ENCODE measurements around the gene RSPH1.

RSPH1 gene

DNA sequence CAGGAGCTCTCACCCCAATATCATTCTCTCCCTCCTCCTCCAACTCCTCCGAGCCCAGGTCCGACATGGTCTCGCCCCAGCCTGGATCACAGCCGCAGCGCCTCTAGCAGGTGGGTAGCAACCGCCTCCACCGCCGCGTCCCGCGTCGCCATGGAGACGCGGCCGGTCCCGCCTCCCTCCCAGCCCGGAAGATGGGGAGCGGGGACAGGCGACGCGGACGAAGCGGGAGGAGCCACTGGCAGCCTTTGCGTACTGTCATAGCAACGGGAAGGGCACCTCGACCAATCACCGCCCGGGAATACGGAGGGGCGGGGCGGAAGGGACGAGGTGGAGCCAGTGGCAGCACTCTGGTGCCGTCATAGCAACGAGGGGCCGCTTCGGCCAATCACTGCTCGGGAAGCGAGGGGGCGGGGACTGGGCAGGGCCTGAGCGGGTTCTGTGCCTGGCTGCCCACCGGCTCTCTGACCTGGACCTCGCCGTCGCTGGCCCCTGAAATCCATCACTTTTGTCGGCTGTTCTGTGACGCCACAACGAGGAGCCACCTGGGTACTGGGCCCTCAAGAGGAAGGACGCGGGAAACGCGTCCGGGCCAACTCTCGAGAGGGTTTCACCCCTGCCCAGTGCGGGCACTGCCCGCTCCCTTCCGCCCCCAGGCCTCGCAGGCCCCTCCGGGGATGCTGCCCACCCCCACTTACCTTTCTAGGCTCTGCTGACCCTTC is at the start of gene RSPH1:
Gene RSPH1, minus strand, starts transcription at position 105 of the 719 bp plus-strand sequence. Its CDS starts 38 bp downstream, at position 67.
- DNase-seq, result peak; percentile 94

DNA sequence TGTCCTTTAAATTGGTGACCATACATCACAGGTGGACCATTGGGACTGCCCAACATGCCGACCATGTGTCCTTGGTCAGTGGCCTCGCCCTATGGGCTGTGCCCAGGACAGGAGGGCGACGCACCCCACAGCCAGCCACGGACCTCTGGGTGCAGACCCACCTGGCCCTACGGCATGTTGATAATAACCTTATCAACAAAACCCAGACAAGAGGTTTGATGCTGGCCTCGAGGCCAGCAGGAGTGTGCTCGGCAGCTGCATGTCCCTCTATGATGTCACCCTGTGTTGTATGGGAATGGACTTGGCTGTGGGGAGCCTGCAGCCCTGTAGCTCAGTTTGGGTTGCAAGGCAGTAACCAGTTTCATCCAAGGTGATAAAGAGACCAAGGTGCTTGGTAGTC is 49.7 kb upstream of the RSPH1 start:
- no peak for DNase-seq

DNA sequence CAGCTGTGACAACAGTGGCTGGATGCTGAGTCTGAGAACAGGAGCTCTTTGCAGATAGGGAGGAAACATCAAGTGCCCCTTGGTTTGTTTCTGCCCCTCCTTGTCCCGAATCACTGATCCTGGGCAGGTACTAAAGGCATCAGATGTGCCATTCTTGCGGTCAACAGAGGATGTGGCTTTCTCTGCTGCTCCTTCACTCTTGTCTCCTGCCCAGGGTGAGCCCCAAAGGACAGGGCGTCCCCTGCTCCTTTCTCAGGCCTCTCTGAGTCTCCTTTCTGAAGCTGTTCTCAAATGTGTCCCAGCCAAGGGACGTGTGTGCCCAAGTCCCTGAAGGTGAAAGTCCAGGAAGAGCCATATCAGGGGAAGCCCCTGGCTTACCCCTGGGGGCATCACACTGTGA is 49.3 kb upstream of the RSPH1 start:
- DNase-seq, result no peak

DNA sequence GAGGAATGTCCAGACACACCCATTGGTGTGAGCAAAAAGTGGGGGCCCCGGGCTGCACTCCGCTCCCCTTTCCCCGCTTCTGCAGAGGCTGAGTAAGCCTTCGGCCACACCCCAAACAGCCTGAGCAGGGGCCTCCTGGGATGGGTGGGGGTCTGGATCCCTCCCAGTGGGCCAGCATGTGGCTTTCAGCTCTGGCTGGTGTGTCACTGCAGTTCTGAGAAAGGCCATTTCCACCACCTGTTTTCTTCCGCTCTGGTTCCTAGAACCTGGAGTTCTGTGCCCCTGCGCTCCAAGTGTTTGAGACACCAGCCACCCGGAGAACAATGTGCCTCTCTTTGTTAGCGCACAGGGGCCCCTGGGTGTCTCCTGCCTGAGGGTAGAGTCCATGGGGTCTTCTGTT is 48.5 kb upstream of the RSPH1 start:
- DNase-seq, result no peak

DNA sequence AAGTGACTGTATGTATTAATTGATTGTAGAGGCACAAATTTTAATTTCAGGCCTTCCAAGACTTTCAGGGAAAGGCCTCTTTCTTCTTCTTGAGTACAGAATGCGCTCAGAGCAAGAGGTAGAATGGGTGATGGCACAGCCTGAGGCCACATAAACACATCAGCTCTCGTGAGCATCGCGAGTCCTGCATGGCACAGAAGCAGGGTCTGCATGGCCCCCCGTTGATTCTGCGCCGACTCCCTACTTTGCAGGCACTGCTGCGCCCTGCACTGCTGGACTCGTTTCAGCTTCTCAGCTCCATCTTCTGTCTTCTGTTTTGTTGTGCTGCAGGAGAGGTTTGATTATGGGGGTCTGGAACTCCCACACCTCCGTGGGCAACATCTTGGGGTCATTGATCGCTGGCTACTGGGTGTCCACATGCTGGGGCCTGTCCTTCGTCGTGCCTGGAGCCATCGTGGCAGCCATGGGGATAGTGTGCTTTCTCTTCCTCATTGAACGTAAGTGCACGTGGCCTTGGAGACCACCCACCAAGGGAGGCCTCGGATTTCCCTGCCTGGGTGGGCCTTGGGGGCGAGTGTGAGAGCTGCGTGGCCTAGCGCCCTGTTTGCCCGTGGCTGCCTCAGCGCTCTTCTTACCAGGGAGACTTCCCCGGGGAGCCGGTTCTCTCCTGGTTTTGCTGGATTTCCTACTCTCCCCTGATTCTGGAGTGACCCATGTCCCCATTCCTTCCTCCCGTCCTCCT is 47.3 kb upstream of the RSPH1 start:
- no peak for DNase-seq

DNA sequence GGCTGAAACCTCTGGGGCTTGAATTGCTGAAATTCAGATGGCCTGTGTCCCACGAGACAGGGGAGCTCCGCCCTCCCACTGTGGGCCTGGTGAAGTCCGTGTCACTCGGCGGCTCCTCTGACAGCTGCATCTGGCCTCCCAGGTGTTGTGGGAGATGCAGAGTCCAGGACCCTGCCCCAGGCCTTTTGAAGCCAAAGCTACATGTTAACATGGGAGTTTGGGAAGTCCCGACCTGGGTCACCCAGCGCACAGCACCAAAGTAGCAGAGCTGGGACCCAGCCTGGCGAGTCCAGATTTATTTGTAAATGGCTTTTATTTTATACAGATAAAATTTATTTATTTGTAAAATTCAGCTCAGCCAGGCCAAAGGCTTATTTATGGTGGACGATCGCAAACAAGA is 46.6 kb upstream of the RSPH1 start:
- no peak for DNase-seq

DNA sequence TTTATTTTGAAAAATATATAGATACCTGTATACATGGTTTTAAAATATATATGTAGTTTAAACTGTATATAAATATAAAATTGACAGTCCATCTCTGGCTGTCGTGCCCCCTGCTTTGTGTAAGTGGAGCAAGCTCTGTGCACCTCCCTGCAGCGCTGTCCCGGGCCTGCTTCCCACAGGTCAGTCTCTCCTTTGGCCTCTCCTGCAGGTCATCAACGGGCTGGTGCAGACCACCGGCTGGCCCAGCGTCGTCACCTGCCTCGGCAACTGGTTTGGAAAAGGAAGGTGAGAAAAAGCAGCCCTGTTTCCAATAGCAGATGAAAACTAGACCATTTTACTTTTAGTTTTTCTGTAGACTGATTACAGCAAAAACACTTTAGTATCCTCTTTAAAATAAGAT is 46.2 kb upstream of the RSPH1 start:
- DNase-seq, result no peak

DNA sequence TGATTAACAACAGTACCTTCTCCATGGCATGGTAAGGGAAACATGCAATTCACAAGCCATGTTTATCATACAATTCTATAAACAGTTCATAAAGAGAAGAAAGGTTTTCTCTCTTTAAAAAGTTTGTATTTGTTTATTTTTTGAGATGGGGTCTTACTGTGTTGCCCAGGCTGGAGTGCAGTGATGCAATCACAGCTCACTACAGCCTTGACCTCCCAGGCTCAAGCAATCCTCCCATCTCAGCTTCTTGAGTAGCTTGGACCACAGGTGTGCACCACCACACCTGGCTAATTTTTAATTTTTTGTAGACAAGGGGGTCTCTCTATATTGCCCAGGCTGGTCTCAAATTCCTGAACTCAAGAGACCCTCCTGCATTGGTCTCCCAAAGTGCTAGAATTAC is 45.6 kb upstream of the RSPH1 start:
- no peak for DNase-seq

DNA sequence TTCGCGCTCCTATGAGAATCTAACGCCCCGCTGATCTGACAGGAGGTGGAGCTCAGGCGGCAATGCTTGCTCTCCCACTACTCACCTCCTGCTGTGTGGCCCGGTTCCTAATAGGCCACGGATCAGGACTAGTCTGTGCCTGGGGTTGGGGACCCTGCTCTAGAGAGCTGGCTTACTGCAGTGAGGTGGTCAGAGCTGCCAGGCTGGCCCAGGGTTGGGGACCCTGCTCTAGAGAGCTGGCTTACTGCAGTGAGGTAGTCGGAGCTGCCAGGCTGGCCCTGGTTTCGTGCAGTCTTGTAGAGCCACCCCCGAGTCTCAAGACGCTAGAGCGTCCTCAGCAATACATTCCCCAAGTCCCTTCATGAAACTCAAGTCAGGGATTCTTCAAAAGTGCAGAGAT is 45.1 kb upstream of the RSPH1 start:
- DNase-seq, result no peak

DNA sequence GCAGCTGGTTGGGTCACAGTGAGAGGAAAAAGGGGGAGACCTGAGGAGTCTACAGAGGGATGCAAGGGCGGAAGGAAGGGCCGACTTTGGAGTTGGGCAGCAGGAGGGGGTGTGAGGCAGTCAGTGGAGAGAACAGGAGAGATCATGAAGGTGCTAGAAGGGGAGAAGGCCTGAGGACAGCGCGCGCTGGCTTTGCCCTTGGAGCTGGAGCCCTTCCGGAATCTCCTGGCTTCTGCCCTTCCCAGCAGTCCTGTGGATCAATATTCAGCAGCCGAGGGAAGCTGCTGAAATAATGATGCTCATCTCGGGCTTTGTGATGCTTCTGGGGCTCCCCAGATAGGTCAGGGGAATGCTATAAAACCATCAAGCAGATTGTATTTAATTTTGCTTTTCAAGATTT is 44.4 kb upstream of the RSPH1 start:
- no peak for DNase-seq

DNA sequence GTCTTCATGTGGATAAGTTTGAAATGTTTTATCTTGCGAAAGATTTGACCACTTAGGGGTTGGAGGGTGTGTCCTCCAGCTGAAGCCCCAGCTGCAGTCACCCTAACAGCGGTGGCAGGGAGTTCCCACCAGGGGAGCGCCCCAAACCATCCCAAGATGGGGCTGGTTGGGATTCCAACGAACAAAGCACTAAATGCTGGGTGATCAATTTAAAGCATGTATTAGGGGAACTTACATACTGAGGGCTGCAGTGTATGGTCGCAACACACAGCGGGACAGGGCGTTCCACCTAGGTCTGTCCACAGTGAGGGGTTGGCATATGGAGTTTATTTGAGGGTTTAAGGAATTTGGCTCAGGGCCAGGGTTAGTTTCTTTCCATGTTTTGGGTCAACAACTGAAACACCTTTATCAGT is 43.9 kb upstream of the RSPH1 start:
- DNase-seq, result no peak

DNA sequence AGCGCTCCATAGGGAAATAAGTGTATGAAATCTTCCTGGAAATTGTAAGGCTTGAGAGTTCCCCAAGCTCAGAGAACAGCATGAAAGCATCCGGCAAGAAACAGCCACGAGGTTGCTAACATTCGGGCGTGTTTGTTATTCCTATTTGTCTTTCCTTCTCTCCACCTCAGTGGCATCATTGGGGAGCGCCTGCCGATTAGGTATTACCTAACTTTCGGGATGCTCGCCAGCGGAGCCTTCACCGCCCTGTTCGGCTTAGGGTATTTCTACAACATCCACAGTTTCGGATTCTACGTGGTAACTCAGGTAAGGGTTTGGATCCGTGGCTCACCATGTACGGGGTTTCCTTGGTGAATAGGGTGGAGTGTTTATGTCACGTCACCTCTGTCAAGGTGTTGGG is 43.3 kb upstream of the RSPH1 start:
- no peak for DNase-seq

DNA sequence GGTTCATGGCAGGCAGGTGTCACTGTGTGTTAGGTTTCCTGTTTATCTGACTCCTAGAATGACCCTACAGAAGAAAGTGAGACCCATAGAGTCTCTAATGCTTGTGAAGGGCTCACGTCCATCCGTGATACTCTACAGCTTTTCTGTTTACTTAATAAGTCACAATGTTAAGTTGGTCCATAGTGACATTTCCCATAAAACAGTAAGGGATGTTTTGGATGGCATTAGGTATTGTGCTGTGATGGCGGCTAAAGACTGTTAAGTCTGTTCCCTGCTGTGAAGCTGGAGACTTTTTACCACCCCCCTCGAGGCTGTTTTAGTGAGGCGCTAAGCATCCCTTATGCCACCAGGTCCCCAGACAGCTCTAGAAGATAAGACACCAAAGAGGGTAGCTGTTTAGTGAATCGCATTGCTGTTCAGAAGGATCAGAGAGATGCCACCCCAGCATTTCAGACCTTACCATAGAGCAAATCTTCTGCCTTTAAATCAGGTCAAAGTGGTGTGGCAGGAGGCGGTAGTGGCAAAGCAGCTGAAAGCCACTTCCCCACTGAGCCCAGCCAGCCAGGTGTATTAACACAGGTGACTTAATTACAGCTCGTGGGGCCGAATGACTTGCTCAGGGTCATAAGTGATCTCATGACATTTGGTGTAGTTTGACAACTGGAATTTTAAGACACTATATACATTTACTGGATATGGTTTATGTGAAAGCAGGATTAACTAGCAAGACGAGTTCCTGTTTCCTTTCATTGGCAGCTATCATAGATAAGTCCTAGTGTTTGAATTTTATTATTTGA is 42.7 kb upstream of the RSPH1 start:
- no peak for DNase-seq

DNA sequence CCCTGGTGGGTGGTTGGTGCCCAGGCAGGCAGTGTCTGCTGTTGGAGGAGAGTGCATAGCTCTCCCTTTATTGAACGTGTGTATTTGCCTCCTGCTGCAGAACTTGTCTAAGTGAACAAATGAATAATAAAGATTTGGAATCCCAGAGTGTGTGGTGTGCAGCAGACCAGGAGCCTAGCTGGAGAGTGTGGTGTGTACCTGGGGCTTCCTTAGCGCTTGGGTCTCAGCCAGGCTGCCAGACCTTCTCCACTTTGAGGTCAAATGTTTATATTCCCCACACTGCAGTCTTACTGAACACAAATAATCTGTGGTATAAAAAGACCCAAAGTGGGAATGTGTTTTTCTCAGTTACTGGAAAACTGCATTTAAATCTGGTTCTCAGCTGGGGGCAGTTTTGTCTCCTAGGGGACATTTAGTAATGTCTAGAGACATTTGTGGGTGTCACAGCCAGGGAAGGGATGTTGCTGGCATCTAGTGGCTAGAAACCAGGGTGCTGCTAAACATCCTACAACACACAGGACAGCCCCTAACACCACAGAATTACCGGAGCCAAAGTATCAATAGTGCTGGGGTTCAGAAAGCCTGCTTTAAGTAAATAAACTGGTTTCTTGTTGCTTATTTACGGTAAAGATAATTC is 41.2 kb upstream of the RSPH1 start:
- DNase-seq, result no peak

DNA sequence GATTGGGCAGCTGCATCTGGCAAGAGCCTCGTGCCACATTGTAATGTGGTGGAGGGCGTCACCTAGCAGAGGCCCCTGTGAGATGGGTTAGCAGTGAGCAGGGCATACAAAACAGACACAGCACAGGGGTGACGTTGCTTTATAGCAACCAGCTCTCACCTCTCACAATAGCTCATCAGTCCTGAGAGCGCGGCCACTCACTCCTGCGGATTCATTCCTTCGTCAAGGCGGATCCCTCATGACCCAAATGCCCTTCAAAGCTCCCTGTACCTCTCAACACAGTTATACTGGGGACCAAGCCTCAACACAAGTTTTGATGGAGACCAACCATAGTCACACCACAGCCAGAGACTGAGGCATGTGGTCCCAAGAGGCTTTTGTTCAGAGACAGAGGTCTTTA is 40.6 kb upstream of the RSPH1 start:
- DNase-seq, result no peak

DNA sequence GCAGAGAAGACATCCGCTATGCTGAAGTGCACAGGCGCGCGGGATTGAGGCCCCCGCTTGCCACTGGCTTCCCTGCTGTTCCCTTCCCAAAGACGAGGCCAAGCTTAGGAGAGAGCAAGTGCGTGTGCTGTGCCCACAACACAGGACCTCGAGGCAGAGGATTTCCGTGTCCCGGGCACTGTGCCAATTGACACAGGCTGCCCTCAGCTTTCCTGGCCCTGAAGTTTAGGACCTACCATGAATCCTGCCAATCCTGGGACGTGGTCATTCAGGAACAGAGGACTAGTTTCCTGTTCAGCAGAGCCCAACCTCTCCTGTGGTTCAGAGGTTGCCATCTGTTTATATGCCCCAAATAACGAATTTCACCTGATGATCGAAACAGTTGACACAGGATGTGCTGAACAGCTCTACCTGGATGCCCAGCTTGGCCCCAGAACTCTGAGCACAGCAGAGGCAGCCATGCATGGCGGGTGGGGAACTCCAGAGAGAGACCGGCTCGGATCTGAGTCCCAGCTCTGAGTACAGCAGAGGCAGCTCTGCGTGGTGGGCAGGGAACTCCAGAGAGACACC is 39.7 kb upstream of the RSPH1 start:
- no peak for DNase-seq

DNA sequence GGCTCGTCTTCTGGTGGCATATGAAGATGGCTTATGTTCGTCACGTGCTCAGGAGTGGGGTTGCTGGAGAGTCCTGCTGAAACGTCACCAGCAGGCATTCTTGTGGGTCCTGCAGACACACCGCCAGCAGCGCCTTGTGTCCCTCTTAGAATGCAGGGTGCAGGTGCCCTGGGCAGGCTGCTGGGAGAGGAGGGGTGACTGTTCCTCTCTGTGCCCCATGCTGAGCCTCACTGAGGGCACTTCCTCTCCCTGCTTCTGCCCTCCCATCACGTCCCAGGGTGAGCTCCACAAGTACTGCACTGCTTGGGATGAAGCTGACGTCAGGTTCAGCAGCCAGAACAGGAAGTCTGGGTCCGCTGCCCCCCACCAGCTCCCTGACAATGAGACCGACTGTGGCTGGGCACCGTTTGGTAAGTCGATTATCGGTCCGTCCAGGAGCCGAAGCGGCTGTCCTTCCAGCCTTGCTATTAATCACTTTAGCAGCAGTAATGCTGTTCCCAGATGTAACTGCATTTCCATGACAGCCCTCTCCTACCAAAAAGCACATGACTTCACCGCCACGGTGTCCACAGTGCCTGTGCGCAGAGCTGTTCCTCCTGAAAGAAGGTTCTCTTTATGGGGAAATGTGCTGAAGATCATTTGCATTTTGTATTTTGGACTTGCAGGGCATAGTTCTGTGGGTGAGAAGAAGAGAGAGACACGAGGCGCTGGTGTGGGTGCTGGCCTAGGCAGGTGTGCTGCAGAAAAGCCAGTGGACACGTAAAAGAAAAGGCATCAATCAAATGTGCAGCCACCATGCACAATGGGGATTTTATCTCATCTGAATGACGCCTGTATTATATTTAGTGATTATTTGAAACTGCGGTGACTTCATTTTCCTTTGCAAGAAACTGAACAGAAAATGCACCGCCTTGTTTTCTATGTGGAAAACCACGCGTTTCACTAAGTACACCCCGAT is 38.7 kb upstream of the RSPH1 start:
- DNase-seq, result no peak

DNA sequence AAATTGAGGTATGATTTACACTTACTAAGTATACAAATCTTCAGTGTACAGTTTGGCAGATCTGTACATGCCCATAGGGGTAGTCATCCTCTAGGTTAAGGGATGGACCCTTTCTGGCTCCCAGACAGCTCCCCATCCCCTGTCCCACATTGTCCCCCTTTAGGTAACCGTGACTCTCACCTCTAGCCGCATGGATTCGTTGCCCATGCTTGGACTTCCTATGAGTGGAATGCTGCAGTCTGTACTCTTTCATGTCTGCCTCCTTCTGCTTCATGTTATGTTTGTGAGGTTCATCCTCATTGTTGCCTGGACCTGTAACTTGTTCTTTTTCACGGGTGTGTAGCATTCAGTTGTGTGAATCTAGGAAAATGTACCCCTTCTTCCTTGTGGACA is 37.9 kb upstream of the RSPH1 start:
- no peak for DNase-seq

DNA sequence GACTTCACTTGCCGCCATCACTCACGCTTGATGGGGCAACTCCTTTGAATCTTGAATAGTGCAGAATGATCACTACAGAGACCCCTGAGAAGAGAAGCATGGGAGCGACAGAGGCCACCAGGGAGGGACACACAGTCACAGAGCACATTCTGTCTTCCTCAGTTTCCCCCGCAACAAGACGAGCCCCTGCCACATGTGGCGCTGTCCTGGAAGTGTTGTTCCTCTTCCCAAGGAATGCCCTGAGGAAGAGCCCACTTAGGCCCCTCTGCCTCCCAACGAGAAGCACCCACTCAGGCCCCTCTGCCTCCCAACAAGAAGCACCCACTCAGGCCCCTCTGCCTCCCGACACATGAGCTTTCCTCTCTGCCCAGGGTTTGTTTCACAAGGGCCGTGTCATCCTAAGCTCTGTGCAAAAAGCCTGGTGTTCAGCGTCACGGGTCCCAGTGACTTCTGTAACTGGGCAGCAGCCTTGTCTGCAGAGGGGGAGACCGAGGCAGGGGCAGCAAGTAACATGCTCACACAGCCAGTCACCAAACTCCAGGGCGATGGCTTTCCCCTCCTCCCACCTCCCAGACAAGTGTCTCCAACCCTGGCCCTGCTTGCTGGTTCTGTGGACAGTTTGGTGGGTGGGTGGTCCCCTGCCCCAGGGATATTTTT is 37.4 kb upstream of the RSPH1 start:
- DNase-seq, result no peak

DNA sequence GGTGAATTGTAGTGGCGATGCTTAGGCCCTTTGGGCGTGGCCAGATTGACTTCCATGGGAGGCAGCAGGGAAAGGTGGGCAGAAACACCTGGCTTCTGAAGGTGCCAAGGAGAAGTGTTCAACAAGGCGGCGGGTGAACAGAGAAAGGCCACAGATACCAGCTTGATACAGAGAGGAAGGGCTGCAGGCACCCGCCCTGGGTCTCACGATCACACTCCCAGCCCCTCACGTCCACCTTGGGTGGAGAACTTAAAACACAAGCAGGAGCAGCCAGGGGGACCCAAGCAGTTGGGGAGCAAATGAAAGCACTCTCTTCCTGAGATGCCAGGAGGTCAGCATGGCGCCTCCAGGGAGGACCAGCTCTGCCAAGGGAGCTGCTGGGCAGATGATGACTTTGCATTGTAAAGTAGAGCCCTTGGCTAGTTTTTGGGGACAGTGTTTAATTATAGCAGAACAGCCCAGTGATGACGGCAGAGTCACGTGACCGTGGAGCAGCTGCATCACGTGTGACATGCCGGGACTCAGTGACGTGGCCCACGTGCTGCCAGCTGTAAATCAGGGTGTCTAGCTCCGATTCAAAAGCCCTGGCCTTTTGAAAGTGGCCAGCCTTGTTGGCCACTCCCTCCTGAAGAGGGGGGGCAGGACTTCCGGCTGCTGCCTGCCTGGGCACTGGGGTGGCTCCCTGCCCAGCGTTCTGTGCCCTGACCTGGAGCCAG is 36.6 kb upstream of the RSPH1 start:
- no peak for DNase-seq

DNA sequence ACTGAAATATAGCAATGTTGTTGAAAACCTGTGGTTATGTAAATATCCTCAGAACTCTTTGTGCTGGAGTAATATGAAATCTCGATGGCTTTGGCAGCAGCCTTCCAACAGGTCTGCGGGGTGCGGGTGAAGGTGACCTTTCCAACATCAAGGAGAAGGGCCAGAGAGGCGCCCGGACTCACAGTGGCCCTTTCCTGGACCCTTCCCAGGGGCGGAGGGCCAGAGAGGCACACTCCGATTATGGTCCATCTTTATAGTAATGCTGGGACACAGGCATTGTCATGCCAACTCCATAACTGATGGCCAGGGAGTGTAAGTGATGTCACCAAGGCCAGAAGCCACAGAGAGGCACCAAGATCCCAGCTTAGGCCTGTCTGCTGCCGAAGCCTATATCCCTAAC is 35.7 kb upstream of the RSPH1 start:
- DNase-seq, result no peak

Data from NCI-H524 treated with DMSO at 0.1 percent for 48 hours (cell line).